Smooth muscle cell (in vitro differentiated cells): ENCODE data around the gene FTCDNL1. TPM values are rescaled to one million over a fixed set of nuclear protein-coding genes. Genes with fewer than 3 reads are reported as not detected.

Experiments
- DNase-seq: peaks from one replicate; lab custom pipeline; 2025; ENCODE audit not compliant: unreplicated experiment; lab: John Stamatoyannopoulos, UW
- H2AFZ ChIP-seq: fragments of 200-600 bp; sonication (generic); 2 replicates; pipeline ENCODE4 v1.6.0; 2016; ENCODE audit warnings: antibody characterized with exemption, low read depth, mild to moderate bottlenecking
- H3F3A ChIP-seq: fragments of 200-600 bp; sonication (generic); 2 replicates; pipeline ENCODE4 v1.6.0; 2017; ENCODE audit warnings: antibody characterized with exemption, low read depth
- H3K27ac ChIP-seq: fragments of 200-600 bp; sonication (generic); 2 replicates; pipeline ENCODE4 v1.5.1; 2016; ENCODE audit warnings: low read depth, mild to moderate bottlenecking
- H3K27me3 ChIP-seq: fragments of 200-600 bp; sonication (generic); 2 replicates; pipeline ENCODE4 v1.6.1; 2016; ENCODE audit warnings: low read depth, mild to moderate bottlenecking
- H3K36me3 ChIP-seq: fragments of 200-600 bp; sonication (generic); 2 replicates; pipeline ENCODE4 v1.5.1; 2016; ENCODE audit warnings: low read depth
- H3K4me1 ChIP-seq: fragments of 200-600 bp; sonication (generic); 2 replicates; pipeline ENCODE4 v1.5.1; 2016; ENCODE audit warnings: low read depth
- H3K4me2 ChIP-seq: fragments of 200-600 bp; sonication (generic); 2 replicates; pipeline ENCODE4 v1.6.0; 2016; ENCODE audit warnings: mild to moderate bottlenecking
- H3K4me3 ChIP-seq: fragments of 200-600 bp; sonication (generic); 2 replicates; pipeline ENCODE4 v1.5.1; 2016; ENCODE audit warnings: mild to moderate bottlenecking
- H3K79me2 ChIP-seq: fragments of 200-600 bp; sonication (generic); 2 replicates; pipeline ENCODE4 v1.6.0; 2016; ENCODE audit warnings: low read depth, mild to moderate bottlenecking
- H3K9ac ChIP-seq: fragments of 200-600 bp; sonication (generic); 2 replicates; pipeline ENCODE4 v1.6.0; 2016; ENCODE audit warnings: low read depth
- H3K9me3 ChIP-seq: fragments of 200-600 bp; sonication (generic); replicated peaks from 2 replicates; pipeline ENCODE4 v1.5.1; 2016; ENCODE audit warnings: low read depth
- H4K20me1 ChIP-seq: fragments of 200-600 bp; sonication (generic); 2 replicates; pipeline ENCODE4 v1.6.0; 2016; ENCODE audit warnings: low read depth
- WGBS: methylation state at CpG from one replicate; pipeline ENCODE4 v1.1.7; 2016; ENCODE audit warnings: low lambda C conversion rate; 5-methylcytosine and 5-hydroxymethylcytosine counted together
- polyA plus RNA-seq: library from polyadenylated mRNA; unstranded; fragments of >200 nt; fragmentation: Nextera tagmentation; extraction: Ambion mirVana; gene quantifications from 2 replicates; pipeline ENCODE4 v1.2.1, GENCODE V29; 2016
- total RNA-seq: library from RNA; depleted of rRNA; stranded (reverse); fragments of >200 nt; gene quantifications from 2 replicates; pipeline ENCODE4 v1.2.3, GENCODE V29; 2014
- TF ChIP-seq, protein P1 (sequence below): fragments of 200-600 bp; sonication (generic); IDR thresholded peaks from 2 replicates; pipeline ENCODE4 v1.5.1; 2017; ENCODE audit warnings: borderline replicate concordance, mild to moderate bottlenecking, antibody characterized with exemption; ENCODE audit not compliant: insufficient read depth, poor library complexity, severe bottlenecking

FTCDNL1 gene
- total and polyA plus RNA-seq, 2 experiments from 2014 or later, result 0.66 TPM; not detected in 1

DNA sequence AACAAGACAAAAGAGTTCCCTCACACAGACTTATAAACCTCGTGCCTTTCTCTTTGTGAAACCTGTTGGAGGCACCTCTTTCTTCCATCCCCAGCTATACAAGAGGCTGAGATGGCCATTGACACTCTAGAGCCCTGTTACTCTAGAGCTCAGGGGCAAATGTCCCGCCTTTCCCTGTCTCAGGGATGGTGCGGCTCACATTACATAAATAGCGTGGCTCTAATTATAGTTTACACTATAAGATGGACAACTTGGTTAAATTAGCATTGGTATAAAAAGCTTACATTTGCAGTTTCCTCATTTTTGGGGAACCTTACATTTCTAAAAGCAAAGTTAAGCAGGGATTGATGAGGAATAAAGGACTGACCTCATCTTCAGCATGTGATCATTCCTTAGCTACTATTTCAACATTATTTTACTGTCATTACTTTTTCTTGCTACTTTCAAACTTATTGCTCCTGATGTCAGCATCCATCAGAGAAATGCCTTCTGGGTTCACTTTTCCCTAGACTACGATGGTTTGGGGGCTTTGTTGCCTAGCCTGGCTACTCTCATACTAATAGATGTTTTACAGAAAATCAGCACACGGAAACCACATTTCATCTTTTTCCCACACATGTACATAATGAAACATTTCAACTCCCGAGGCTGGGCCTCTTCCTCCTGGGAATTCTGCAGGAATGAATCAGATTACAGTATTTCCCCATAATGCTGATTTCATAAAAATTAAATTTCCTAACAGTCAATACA, 40.4 kb downstream of the FTCDNL1 start:
- Histone ChIP-seq H3K27ac (no peak overlapping the region), H3K79me2 (no peaks in the 10 kb centered on the region), H3K36me3 (no peaks in the 10 kb centered on the region), H4K20me1 (no peaks in the 10 kb centered on the region), H3K9ac (no peak overlapping the region), H3K4me2 (peak overlapping the region; percentile 4), H3K4me3 (no peak overlapping the region), H3F3A (no peaks in the 10 kb centered on the region), H3K27me3 (no peaks in the 10 kb centered on the region), H2AFZ (peak overlapping the region; percentile 19), H3K9me3 (no peaks in the 10 kb centered on the region), H3K4me1 (no peaks in the 10 kb centered on the region)
- TF ChIP-seq, protein P1, sequence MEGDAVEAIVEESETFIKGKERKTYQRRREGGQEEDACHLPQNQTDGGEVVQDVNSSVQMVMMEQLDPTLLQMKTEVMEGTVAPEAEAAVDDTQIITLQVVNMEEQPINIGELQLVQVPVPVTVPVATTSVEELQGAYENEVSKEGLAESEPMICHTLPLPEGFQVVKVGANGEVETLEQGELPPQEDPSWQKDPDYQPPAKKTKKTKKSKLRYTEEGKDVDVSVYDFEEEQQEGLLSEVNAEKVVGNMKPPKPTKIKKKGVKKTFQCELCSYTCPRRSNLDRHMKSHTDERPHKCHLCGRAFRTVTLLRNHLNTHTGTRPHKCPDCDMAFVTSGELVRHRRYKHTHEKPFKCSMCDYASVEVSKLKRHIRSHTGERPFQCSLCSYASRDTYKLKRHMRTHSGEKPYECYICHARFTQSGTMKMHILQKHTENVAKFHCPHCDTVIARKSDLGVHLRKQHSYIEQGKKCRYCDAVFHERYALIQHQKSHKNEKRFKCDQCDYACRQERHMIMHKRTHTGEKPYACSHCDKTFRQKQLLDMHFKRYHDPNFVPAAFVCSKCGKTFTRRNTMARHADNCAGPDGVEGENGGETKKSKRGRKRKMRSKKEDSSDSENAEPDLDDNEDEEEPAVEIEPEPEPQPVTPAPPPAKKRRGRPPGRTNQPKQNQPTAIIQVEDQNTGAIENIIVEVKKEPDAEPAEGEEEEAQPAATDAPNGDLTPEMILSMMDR, result no peak
- 72% methylated on average over 7 of the region's 7 CpGs for WGBS
- DNase-seq, result no peak

GRCh38 chr2:199807966-199808365, 43.0 kb downstream of the FTCDNL1 start:
- no peak for DNase-seq
- H3K4me2 ChIP-seq, result no peak overlapping the region
- H3K4me3 ChIP-seq, result no peak overlapping the region
- no peak overlapping the region for H3K9ac ChIP-seq
- no peaks in the 10 kb centered on the region for H3K27me3 ChIP-seq
- H4K20me1 ChIP-seq, result no peaks in the 10 kb centered on the region
- H3K27ac ChIP-seq, result no peak overlapping the region
- H3K79me2 ChIP-seq, result no peaks in the 10 kb centered on the region
- H3K4me1 ChIP-seq, result no peaks in the 10 kb centered on the region
- H3F3A ChIP-seq, result no peaks in the 10 kb centered on the region
- H2AFZ ChIP-seq, result no peak overlapping the region
- no peaks in the 10 kb centered on the region for H3K9me3 ChIP-seq
- TF ChIP-seq, protein P1, result no peak
- no peaks in the 10 kb centered on the region for H3K36me3 ChIP-seq

- DNase-seq, result no peak
- H3K79me2 ChIP-seq, result no peaks in the 10 kb centered on the region
- no peaks in the 10 kb centered on the region for H3K36me3 ChIP-seq
- no peaks in the 10 kb centered on the region for H4K20me1 ChIP-seq
- WGBS, result 38% methylated on average over 7 of the region's 7 CpGs
- H3K9ac ChIP-seq, result no peak overlapping the region
- peak overlapping the region; percentile 8 for H3K4me2 ChIP-seq
- TF ChIP-seq, protein P1, result no peak
- H3F3A ChIP-seq, result no peaks in the 10 kb centered on the region
- no peak overlapping the region for H3K4me3 ChIP-seq
- H3K27me3 ChIP-seq, result no peaks in the 10 kb centered on the region
- peak overlapping the region; percentile 39 for H2AFZ ChIP-seq
- H3K27ac ChIP-seq, result no peak overlapping the region
- no peaks in the 10 kb centered on the region for H3K4me1 ChIP-seq
- H3K9me3 ChIP-seq, result no peaks in the 10 kb centered on the region
Measured at GRCh38 chr2:199806179-199806578, 44.8 kb downstream of the FTCDNL1 start.

- Histone ChIP-seq H3K4me2 (no peak overlapping the region), H3K9me3 (no peaks in the 10 kb centered on the region), H3F3A (no peaks in the 10 kb centered on the region), H3K36me3 (no peaks in the 10 kb centered on the region), H4K20me1 (no peaks in the 10 kb centered on the region), H3K4me1 (no peaks in the 10 kb centered on the region), H3K79me2 (no peaks in the 10 kb centered on the region), H3K27me3 (no peaks in the 10 kb centered on the region), H3K9ac (no peak overlapping the region), H3K4me3 (no peak overlapping the region), H2AFZ (no peak overlapping the region), H3K27ac (no peak overlapping the region)
- TF ChIP-seq, protein P1, result no peak
- 32% methylated on average over 1 of the region's 1 CpG for WGBS
- no peak for DNase-seq
Measured at GRCh38 chr2:199804831-199805230, 46.2 kb downstream of the FTCDNL1 start.
